HG03442 (cell line): Measurements from ENCODE around the gene ADRM1.
A peak's percentile ranks its signal among the peaks of the same experiment; 100 is the strongest.

Experiments used
- ATAC-seq: cut with Tn5 transposase; IDR thresholded peaks from one replicate; pipeline ENCODE4 v1.9.1; 2021; ENCODE audit warnings: mild to moderate bottlenecking, moderate library complexity; ENCODE audit not compliant: unreplicated experiment

ADRM1 gene

GRCh38 chr20:62302341-62303061, at the start of gene ADRM1:
Gene ADRM1, plus strand, starts transcription at chr20:62302997. Its CDS starts 572 bp downstream, at chr20:62303569.
- peak; percentile 72 for ATAC-seq

GRCh38 chr20:62253398-62253797, 49.4 kb upstream of the ADRM1 start:
- no peak for ATAC-seq

- ATAC-seq = no peak
These were observed 48.6 kb upstream of the ADRM1 start for GRCh38 chr20:62254021-62254724.

GRCh38 chr20:62255976-62256375, 46.8 kb upstream of the ADRM1 start:
- no peak for ATAC-seq

- no peak for ATAC-seq
These were observed 44.1 kb upstream of the ADRM1 start for GRCh38 chr20:62258499-62259293.

- no peak for ATAC-seq
These were observed 43.6 kb upstream of the ADRM1 start for GRCh38 chr20:62259294-62259565.

- ATAC-seq = no peak
These were observed 40.7 kb upstream of the ADRM1 start for GRCh38 chr20:62262064-62262463.

GRCh38 chr20:62263396-62263795, 39.4 kb upstream of the ADRM1 start:
- ATAC-seq = no peak

GRCh38 chr20:62265365-62265764, 37.4 kb upstream of the ADRM1 start:
- ATAC-seq = no peak

- no peak for ATAC-seq
These were observed 36.5 kb upstream of the ADRM1 start for GRCh38 chr20:62266340-62266739.

- ATAC-seq = no peak
These were observed 35.9 kb upstream of the ADRM1 start for GRCh38 chr20:62266851-62267250.

GRCh38 chr20:62267543-62267942, 35.3 kb upstream of the ADRM1 start:
- no peak for ATAC-seq

- no peak for ATAC-seq
These were observed 34.4 kb upstream of the ADRM1 start for GRCh38 chr20:62268228-62268900.

- no peak for ATAC-seq
These were observed 33.4 kb upstream of the ADRM1 start for GRCh38 chr20:62269378-62269777.

- ATAC-seq = no peak
These were observed 32.9 kb upstream of the ADRM1 start for GRCh38 chr20:62269871-62270270.

GRCh38 chr20:62272200-62272599, 30.6 kb upstream of the ADRM1 start:
- no peak for ATAC-seq

GRCh38 chr20:62273416-62273815, 29.4 kb upstream of the ADRM1 start:
- ATAC-seq = no peak

GRCh38 chr20:62274332-62274950, 28.4 kb upstream of the ADRM1 start:
- no peak for ATAC-seq

- ATAC-seq = no peak
These were observed 27.6 kb upstream of the ADRM1 start for GRCh38 chr20:62275219-62275618.

GRCh38 chr20:62276439-62276838, 26.4 kb upstream of the ADRM1 start:
- ATAC-seq = no peak

- no peak for ATAC-seq
These were observed 25.5 kb upstream of the ADRM1 start for GRCh38 chr20:62277253-62277652.
